Left forelimb (tissue), 1 donor: ENCODE measurements around the gene ARHGAP44.
"Not testable (repeated sequence)": the region's sequence is repeated elsewhere in the genome, so short reads cannot be mapped to it uniquely, and the experiment has no call there.

ENCODE experiments used
- DNase-seq: peaks from one replicate; pipeline ENCODE4 v3.0.0-alpha.2; 2018; ENCODE audit warnings: low spot score

The ARHGAP44 gene

GRCh38 chr17:12815642-12816141, 26.4 kb downstream of the ARHGAP44 start:
- DNase-seq, result no peak

- no peak for DNase-seq
These were observed 32.2 kb downstream of the ARHGAP44 start for GRCh38 chr17:12821376-12821940.

GRCh38 chr17:12826431-12826830, 37.1 kb downstream of the ARHGAP44 start:
- no peak for DNase-seq

GRCh38 chr17:12830777-12831247, 41.5 kb downstream of the ARHGAP44 start:
- DNase-seq, result no peak

- DNase-seq, result no peak
These were observed 42.5 kb downstream of the ARHGAP44 start for GRCh38 chr17:12831839-12832238.

GRCh38 chr17:12839042-12839441, 49.7 kb downstream of the ARHGAP44 start:
- no peak for DNase-seq

- no peak for DNase-seq
These were observed 53.6 kb downstream of the ARHGAP44 start for GRCh38 chr17:12842936-12843335.

- no peak for DNase-seq
These were observed 61.7 kb downstream of the ARHGAP44 start for GRCh38 chr17:12850996-12851395.

GRCh38 chr17:12851901-12852435, 62.7 kb downstream of the ARHGAP44 start:
- no peak for DNase-seq

- DNase-seq, result no peak
These were observed 64.6 kb downstream of the ARHGAP44 start for GRCh38 chr17:12853921-12854320.

GRCh38 chr17:12856416-12856815, 67.1 kb downstream of the ARHGAP44 start:
- no peak for DNase-seq

GRCh38 chr17:12857592-12857991, 68.3 kb downstream of the ARHGAP44 start:
- no peak for DNase-seq

- DNase-seq, result no peak
These were observed 70.2 kb downstream of the ARHGAP44 start for GRCh38 chr17:12859520-12859919.

- DNase-seq, result no peak
These were observed 76.5 kb downstream of the ARHGAP44 start for GRCh38 chr17:12865769-12866168.

GRCh38 chr17:12866244-12866643, 76.9 kb downstream of the ARHGAP44 start:
- DNase-seq, result no peak

- no peak for DNase-seq
These were observed 78.4 kb downstream of the ARHGAP44 start for GRCh38 chr17:12867726-12868125.

GRCh38 chr17:12873415-12874125, 84.3 kb downstream of the ARHGAP44 start:
- DNase-seq, result not testable (repeated sequence)

GRCh38 chr17:12877953-12878669, 88.8 kb downstream of the ARHGAP44 start:
- DNase-seq, result no peak

GRCh38 chr17:12879096-12879495, 89.8 kb downstream of the ARHGAP44 start:
- DNase-seq, result not testable (repeated sequence)

- no peak for DNase-seq
These were observed 94.2 kb downstream of the ARHGAP44 start for GRCh38 chr17:12883472-12883871.

- DNase-seq, result no peak
These were observed 97.8 kb downstream of the ARHGAP44 start for GRCh38 chr17:12887088-12887487.

- DNase-seq, result no peak
These were observed 107.0 kb downstream of the ARHGAP44 start for GRCh38 chr17:12896180-12896785.
